Glomerular visceral epithelial cell (primary cell): ENCODE results near the gene PSMB8.

Source experiments
- DNase-seq: peaks from one replicate; pipeline ENCODE4 v3.0.0-alpha.2; 2016; ENCODE audit errors: extremely low spot score

PSMB8 gene

GRCh38 chr6:32796848-32797776 is 46.7 kb downstream of the PSMB8 start:
- DNase-seq, result peak; percentile 74

- DNase-seq, result no peak
Observed at GRCh38 chr6:32794510-32794909, 49.3 kb downstream of the PSMB8 start.

GRCh38 chr6:32792901-32793435 is 50.9 kb downstream of the PSMB8 start:
- DNase-seq, result no peak
